ENCODE results near the gene AFAP1. TPM values are rescaled to one million over a fixed set of nuclear protein-coding genes. Genes with fewer than 3 reads are reported as not detected.

Gene AFAP1
- polyA plus RNA-seq, 3 donors = not detected

- Mint-ChIP-seq H3K27ac (no peak overlapping the region), H3K4me3 (no peak overlapping the region), H3K4me1 (no peaks in the 10 kb centered on the region), H3K27me3 (ENCODE audit: low read depth in 3 of 3) (peaks cover 9 to 31% (median 10%) of the 10 kb centered on the region in 3 donors), H3K9me3 (peaks cover 0 to 2% (median 0%) of the 10 kb centered on the region in 7 donors), H3K36me3 (no peaks in the 10 kb centered on the region)
- WGBS (ENCODE audit: insufficient coverage) = 91% methylated on average over 5 of the region's 6 CpGs
- H3K79me2 ChIP-seq (ENCODE audit: insufficient read depth, low read length) = no peaks in the 10 kb centered on the region
- no peak for DNase-seq
- no peaks in the 10 kb centered on the region for H3K4me1 ChIP-seq (ENCODE audit: control insufficient read depth in 1 of 2, insufficient read depth in 2 of 2, low read length in 2 of 2)
- TF ChIP-seq CTCF (IDR thresholded peaks at IDR 0.05) = no peak
- H2AFZ ChIP-seq (ENCODE audit: insufficient read depth, low read depth, low read length, poor library complexity, severe bottlenecking) = no peak overlapping the region
- H3K27me3 ChIP-seq (ENCODE audit: control insufficient read depth in 2 of 2, insufficient read depth in 2 of 2, low read length in 2 of 2) = peaks cover 6 to 11% of the 10 kb centered on the region in 2 donors
- no peak overlapping the region for H3K27ac ChIP-seq (ENCODE audit: low read depth in 1 of 2, low read length in 2 of 2)
- no peak overlapping the region for H3K4me3 ChIP-seq (replicated peaks in 1 of 3; ENCODE audit: low read depth in 2 of 3, low read length in 3 of 3)
- no peak overlapping the region for H3K9ac ChIP-seq (ENCODE audit: insufficient read depth, low read length, poor library complexity, severe bottlenecking)
- intact Hi-C loops (cut with micrococcal nuclease) = no loop called here
- H4K20me1 ChIP-seq (ENCODE audit: insufficient read depth, low read length) = no peaks in the 10 kb centered on the region
- no peaks in the 10 kb centered on the region for H3K36me3 ChIP-seq (replicated peaks in 1 of 2; ENCODE audit: control insufficient read depth in 1 of 2, insufficient read depth in 2 of 2, low read length in 2 of 2)
- H3K4me2 ChIP-seq (replicated peaks; ENCODE audit: extremely low read depth, low read length, poor library complexity, severe bottlenecking) = no peak overlapping the region
- no peaks in the 10 kb centered on the region for H3K9me3 ChIP-seq (replicated peaks in 1 of 2; ENCODE audit: control insufficient read depth in 1 of 2, insufficient read depth in 1 of 2, low read length in 2 of 2)
Observed at GRCh38 chr4:7878323-7878722, 61.3 kb downstream of the AFAP1 start.

- peaks cover 0 to 2% (median 0%) of the 10 kb centered on the region in 7 donors for H3K9me3 Mint-ChIP-seq
- H3K27me3 Mint-ChIP-seq (ENCODE audit: low read depth in 3 of 3) = peaks cover 10 to 27% (median 11%) of the 10 kb centered on the region in 3 donors
- Histone ChIP-seq H3K36me3 (replicated peaks in 1 of 2; ENCODE audit: control insufficient read depth in 1 of 2, insufficient read depth in 2 of 2, low read length in 2 of 2) (no peaks in the 10 kb centered on the region), H4K20me1 (ENCODE audit: insufficient read depth, low read length) (no peaks in the 10 kb centered on the region), H3K79me2 (ENCODE audit: insufficient read depth, low read length) (no peaks in the 10 kb centered on the region), H2AFZ (ENCODE audit: insufficient read depth, low read depth, low read length, poor library complexity, severe bottlenecking) (no peak overlapping the region), H3K9ac (ENCODE audit: insufficient read depth, low read length, poor library complexity, severe bottlenecking) (no peak overlapping the region), H3K4me3 (replicated peaks in 1 of 3; ENCODE audit: low read depth in 2 of 3, low read length in 3 of 3) (no peak overlapping the region), H3K27me3 (ENCODE audit: control insufficient read depth in 2 of 2, insufficient read depth in 2 of 2, low read length in 2 of 2) (peaks cover 6 to 11% of the 10 kb centered on the region in 2 donors), H3K27ac (ENCODE audit: low read depth in 1 of 2, low read length in 2 of 2) (no peak overlapping the region), H3K4me2 (replicated peaks; ENCODE audit: extremely low read depth, low read length, poor library complexity, severe bottlenecking) (no peak overlapping the region), H3K4me1 (ENCODE audit: control insufficient read depth in 1 of 2, insufficient read depth in 2 of 2, low read length in 2 of 2) (no peaks in the 10 kb centered on the region), H3K9me3 (replicated peaks in 1 of 2; ENCODE audit: control insufficient read depth in 1 of 2, insufficient read depth in 1 of 2, low read length in 2 of 2) (no peaks in the 10 kb centered on the region)
- H3K4me3 Mint-ChIP-seq = no peak overlapping the region
- 83% methylated on average over 6 of the region's 6 CpGs for WGBS (ENCODE audit: insufficient coverage)
- no peak for DNase-seq
- TF ChIP-seq CTCF (IDR thresholded peaks at IDR 0.05) = no peak
- no peak overlapping the region for H3K27ac Mint-ChIP-seq
- no peaks in the 10 kb centered on the region for H3K4me1 Mint-ChIP-seq
- no peaks in the 10 kb centered on the region for H3K36me3 Mint-ChIP-seq
- intact Hi-C loops (cut with micrococcal nuclease) = no loop called here
Observed at GRCh38 chr4:7877176-7877575, 62.5 kb downstream of the AFAP1 start.
